Left forelimb (tissue), 1 donor: ENCODE results near the gene MTCL1.

Source experiments
- DNase-seq: peaks from one replicate; pipeline ENCODE4 v3.0.0-alpha.2; 2018; ENCODE audit warnings: low spot score

The MTCL1 gene

DNA sequence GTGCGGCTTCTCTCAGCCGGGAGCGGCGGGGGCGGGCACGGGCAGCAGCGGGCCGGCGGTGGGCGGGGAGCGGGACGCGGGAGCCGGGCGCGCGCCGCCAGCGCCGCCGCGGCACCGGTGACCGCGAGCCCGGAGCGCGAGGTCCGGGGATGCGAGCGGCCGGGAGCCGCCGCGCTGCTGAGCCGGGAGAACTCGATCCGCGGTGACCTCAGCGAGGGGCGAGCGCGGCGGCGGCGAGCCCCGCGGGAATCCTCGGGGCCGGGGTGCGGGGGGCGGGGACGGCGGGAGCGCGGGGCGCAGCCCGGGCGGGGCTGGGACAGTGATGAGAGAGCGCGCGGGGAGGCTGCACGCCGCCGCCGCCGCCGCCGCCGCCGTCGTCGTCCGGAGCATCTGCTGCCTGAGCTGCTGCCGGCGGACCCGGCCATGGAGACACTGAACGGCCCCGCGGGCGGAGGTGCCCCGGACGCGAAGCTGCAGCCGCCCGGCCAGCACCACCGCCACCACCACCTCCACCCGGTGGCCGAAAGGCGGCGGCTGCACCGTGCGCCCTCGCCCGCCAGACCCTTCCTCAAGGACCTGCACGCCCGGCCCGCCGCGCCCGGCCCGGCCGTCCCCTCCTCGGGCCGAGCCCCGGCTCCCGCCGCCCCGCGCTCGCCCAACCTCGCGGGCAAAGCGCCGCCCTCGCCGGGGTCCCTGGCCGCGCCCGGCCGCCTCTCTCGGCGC lies at the start of gene MTCL1:
TSS of gene MTCL1 (plus strand) at position 319 of the 723 bp plus-strand sequence. CDS start at position 424, 105 bp downstream.
- DNase-seq, result no peak

GRCh38 chr18:8656232-8656631 lies 49.1 kb upstream of the MTCL1 start:
- no peak for DNase-seq

- DNase-seq, result no peak
These were observed 48.1 kb upstream of the MTCL1 start for GRCh38 chr18:8657050-8657820.

- no peak for DNase-seq
These were observed 47.4 kb upstream of the MTCL1 start for GRCh38 chr18:8657873-8658470.

- DNase-seq, result no peak
These were observed 46.4 kb upstream of the MTCL1 start for GRCh38 chr18:8658858-8659485.

DNA sequence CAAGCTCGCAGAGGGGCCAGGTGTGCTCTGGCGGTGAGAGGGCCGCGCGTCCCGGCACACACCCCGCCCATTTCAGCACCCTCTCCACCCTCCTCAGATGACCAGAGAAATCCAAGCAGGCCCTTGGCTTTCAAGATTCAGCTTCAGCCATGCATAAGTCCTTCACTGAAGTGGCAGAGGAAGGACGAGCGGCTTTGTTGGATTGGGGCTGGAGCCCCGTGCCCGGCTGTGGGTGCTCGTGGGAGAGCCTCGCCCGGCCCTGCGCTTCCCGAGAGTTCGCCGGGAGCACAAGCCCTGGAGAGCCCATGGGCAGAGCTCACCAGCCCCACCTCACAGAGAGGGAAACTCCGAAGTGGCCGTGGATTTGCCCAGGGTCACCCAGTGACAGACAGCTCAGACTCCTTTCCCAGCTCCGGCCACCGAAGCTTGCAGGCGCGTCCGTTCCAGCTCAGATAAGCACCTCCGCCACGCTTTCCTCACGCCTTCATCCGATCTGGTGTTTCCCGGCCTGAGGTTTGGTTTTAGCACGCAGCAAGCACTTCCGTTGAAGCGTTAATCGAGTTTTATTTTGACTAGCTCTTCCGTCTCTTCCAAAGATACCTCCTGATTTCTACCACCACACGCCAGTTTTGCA lies 45.6 kb upstream of the MTCL1 start:
- no peak for DNase-seq

GRCh38 chr18:8660316-8660715 lies 45.0 kb upstream of the MTCL1 start:
- no peak for DNase-seq

DNA sequence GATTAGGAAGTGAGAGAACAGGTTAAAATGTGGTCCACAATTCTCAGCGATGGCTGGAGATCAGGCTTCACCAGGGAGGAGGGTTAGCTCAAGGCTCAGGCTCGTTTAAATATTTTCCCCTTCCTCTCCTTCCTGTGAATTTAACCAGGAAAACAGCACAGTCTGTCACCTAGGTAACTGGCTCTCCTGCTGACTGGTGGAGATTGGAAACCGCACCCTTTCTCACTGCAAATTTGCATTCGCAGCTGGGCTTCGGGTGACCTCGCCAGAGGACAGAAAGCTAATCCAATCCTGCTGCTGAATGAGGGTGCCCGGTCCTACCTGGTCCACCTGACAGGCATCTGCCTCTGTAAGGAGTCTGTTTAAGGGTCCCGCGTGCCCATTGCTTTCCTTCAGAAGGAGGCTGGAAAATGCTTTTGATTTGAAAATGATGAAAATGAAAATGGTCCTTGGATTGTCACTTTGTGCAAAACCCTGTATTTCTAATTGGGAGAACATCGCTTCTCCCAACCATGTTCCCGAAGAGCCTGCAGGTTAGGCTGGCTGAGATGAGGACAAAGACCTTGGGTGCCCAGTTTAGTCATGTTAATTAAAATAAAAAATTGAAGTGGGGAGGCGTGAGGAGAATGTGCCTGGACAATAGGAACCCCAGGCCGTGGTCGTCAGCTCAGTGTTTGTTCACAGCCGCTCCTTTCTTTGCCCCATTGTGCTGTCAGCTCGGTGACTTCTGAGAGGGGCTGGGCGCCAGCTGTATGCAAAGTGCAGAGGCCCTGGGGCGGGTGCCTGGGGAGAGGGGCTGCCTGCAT lies 43.4 kb upstream of the MTCL1 start:
- DNase-seq, result no peak

GRCh38 chr18:8662560-8663255 lies 42.6 kb upstream of the MTCL1 start:
- no peak for DNase-seq

DNA sequence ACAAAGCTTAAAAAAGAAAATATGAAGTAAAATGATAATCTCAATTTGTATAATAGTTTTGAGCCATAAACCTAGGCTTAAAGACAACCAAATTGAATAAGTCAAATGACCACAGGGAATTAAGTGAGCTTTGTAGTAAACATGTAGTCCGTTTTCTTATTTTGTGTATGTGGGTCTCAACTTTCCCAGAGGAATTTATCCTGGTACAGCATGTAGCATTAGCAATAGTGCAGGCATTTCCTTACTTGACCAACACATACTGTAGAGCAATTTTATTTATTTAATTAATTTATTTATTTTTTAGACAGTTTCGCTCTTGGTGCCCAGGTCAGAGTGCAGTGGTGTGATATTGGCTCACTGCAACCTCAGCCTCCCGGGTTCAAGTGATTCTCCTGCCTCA lies 37.5 kb upstream of the MTCL1 start:
- no peak for DNase-seq

DNA sequence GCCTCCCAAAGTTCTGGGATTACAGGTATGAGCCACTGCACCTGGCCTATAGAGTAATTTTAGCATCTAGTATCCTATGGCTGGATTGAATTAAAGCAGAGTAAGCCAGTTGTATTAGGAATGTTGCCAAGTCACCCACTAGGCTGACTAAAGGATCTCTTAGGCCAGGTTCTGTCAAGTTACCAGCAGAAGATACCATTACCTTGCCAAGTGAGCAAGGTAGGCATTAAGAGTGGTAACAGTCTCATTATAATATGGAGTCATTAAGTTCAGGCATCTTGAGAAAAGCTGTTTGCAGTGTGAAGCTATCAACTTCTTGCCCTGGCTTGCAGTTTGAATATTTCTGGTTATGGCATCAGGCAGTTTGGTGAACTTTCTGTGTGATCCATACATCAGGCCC lies 37.0 kb upstream of the MTCL1 start:
- DNase-seq, result no peak

DNA sequence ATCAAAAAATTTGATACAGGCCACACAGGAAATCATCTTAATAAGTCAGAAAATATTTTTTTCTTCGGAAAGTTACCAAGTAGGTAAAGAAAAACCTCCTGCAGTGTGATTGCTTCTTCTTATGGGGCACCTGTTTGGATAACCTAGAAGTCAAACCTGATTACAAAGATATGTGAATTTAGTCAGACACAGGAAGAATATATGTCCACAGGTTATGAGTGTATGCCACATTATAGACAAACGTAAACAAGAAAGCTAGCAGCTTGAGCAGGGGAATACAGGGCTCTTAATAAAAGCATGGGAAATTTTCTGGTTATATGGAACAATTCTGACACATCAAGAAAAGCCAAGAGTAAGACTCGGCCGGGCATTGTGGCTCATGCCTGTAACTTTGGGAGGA lies 35.8 kb upstream of the MTCL1 start:
- no peak for DNase-seq

GRCh38 chr18:8673256-8674209 lies 31.8 kb upstream of the MTCL1 start:
- DNase-seq, result no peak

- DNase-seq, result no peak
These were observed 30.3 kb upstream of the MTCL1 start for GRCh38 chr18:8675057-8675456.

DNA sequence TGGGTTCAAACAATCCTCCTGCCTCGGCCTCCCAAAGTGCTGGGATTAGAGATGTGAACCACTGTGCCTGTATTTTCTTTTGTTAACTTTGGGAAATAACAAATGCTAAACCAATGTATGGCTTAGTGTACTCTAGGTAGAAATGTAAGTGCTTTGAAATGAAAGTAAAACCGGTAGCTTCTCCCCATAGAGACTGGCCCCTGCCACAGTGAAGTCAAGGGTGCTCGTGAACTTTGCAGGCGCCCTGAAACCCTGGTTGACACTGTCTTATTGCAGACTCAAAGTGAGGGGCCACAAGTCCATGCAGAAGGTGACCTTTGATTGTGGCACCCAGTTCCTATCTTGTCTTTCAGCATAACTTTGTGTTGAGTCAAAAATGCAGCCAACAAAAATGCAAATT lies 24.2 kb upstream of the MTCL1 start:
- no peak for DNase-seq

DNA sequence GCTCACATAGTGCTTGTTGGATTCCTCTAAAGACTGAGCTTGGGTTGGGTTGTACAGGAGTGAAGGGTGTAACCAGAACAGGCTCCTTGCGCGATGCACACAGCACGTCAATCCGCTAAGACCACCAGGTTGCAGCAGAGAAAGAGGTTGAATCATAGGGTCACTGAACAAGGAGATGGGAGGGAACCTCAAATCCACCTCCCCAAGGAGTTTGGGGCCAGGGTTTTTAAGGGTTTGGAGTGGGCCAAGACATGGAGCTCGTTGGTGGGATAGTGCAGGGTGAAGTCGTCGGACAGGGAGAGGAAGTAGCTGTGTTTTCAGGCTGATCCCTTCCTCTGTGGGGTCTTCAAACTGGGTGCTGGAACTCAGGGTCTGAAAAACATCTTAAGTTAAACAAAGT lies 20.8 kb upstream of the MTCL1 start:
- DNase-seq, result no peak

DNA sequence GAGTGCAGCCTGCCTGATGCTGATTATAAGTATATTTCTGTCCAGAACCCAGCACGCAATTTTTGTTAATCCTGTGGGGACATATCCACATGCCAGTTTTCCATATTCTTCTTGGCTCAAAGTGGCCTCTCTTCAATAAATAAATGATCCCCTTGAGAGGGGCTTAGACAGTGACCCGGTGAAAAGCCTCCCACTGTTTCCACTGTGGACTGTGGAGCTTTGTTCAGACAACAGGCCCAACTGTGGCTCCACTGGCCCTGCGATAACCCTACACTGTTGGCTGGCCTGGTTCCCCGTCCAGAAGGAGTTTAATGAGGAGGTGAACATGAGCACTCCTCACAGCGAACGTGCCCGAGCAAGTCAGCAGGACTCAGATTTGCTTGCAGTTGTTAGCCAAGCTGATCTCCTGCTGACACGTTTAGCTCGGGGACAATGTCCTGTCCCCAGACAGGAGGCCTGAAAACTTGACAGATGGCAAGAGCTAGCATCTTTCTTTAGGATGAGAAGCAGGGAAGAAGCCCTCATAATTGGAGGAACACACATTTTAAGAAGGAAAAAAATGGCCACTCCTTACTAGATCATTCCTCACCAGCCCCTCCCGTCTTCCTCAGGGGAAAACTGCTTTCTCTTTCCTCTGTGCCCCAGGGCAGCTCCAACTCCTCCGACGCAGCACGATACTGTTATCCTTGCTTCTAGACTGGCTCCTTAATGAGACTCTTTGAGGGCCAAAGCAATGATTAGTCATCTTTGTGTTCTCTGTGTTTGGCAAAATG lies 20.0 kb upstream of the MTCL1 start:
- DNase-seq, result no peak

DNA sequence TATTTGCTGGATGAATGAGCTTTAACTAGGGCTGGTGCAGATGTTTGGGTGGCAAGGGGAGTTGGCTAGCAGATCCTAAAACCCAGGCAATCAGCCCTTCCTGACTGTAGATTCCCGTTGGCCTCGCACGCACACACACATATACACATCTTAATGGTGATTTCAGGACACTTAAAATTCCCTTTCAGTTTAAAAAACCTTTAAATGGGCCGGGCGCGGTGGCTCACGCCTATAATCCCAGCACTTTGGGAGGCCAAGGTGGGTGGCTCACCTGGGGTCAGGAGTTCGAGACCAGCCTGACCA lies 19.5 kb upstream of the MTCL1 start:
- no peak for DNase-seq

DNA sequence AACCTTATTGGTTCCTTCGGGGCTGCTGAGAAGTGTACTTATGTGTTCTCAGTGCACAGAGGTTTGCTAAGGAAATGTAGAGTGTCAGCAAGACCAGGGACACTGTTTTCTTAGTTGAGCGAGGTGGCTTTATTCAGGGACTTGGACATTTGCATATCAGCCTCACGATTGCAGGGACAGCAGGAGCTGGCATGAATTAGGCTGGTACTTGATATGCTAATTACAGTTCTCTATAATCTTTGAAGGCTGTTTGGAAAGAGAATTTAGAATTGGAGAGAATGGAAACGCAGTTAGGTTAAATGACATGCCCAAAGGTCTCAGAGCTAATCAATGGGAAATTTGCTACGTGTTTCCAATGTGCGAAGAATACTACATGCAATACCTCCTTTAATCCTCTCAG lies 18.7 kb upstream of the MTCL1 start:
- DNase-seq, result no peak
